H1 (cell line): Measurements from ENCODE around the gene FKBP5. TPM values are rescaled to one million over a fixed set of nuclear protein-coding genes. Genes with fewer than 3 reads are reported as not detected.

Source experiments
- polyA plus RNA-seq, 7 experiments: library from polyadenylated mRNA; depleted of rRNA in 3 of 7; stranded (reverse) in 5 of 7; unstranded in 2 of 7; fragments of >200 nt in 5 of 7; fragments of 200-250 nt in 2 of 7; gene quantifications; 1 replicate in 5 of 7; 2 replicates in 1 of 7; 4 replicates in 1 of 7; pipeline versions ENCODE4 v1.2.1 to v1.2.3, GENCODE V29; 2011 to 2013; ENCODE audit warnings: missing spikeins in 2 of 7, mixed read lengths in 2 of 7
- total RNA-seq: library from RNA; stranded (reverse); fragmentation: NEBNext Ultra II Directional; extraction: Animal tissue kit (Norgen Biotek cat#: 25700); gene quantifications from 2 replicates; pipeline ENCODE4 v1.2.1, GENCODE V29; 2021
- TF ChIP-seq, protein P1 (sequence below): IDR thresholded peaks from 2 replicates; pipeline ENCODE4 v1.6.1; 2011; ENCODE audit warnings: low read length, improper control_type of control experiment

FKBP5 gene
- total and polyA plus RNA-seq, 2 of the 8 experiments (the other 6 are each of a cell fraction or from before 2014, with no cell fraction given): 14.3 to 40.4 TPM

DNA sequence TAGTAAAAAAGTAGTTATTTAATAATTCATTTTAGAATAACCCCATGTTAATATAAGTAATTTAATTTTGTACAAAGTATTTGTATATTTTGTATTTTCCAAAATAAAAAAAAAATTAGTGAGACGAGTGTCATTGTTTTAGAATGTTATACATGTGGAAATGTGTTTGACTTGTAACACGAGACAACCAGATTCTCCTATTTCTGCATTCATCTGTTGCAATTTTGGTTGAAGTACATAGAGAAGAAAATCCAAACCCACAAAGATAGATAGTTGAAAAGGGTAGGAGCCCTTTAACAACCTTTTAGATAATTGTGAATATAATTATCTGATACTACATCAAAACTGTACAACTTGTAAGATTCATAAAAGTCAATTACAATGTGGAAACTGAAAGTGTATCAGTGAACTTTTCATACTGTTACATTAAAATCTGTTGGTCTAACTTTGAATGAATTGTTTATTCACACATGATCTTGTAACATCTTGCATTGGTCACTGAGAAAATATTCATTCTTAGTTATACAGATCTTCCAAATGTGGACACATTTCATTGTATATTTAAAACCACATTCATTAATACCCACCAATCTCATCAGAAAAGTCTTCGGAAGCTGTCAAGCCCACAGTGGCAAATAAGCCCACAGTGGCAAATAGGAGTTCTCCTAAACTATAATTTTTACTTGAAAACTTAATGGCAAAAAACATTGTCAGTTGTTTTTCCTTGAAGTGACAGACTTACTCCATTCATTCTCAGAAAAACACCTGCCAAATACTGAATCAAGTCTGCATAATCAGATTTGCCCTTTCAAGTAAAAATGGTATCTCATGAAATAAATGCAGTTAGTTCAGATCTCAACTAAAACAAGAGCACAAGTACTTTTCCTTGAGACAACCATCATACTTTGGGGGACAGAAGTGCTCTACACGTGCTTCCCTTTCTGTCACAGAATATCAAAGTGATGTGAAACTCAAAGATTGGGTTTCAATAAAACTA is 52.8 kb downstream of the FKBP5 start (continued):
- TF ChIP-seq, protein P1, sequence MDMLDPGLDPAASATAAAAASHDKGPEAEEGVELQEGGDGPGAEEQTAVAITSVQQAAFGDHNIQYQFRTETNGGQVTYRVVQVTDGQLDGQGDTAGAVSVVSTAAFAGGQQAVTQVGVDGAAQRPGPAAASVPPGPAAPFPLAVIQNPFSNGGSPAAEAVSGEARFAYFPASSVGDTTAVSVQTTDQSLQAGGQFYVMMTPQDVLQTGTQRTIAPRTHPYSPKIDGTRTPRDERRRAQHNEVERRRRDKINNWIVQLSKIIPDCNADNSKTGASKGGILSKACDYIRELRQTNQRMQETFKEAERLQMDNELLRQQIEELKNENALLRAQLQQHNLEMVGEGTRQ: no peak
